Measurements from ENCODE around the gene EMILIN3.

DNA sequence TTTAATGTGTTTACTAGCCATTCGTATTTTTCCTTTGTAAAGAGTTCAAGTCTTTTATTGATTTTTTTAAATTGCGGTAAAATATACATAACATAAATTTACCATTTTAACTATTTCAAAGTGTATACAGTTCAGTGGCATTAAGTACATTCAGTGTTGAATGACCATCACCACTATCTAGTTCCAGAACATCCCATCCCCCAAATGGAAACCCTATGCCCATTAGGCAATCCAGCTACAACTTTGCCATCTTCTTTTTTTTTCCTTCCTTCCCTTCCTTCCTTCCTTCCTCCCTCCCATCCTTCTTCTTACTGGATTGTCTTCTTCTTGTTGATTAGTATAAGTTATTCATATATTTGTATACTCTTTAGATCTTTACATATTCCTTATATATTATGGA lies 17.4 kb downstream of the EMILIN3 start:
- TF ChIP-seq ZNF341 (tag by site-specific recombination; IDR thresholded peaks at IDR 0.05; ENCODE audit: low read depth) (no peak), YY1 (tag by site-specific recombination; IDR thresholded peaks at IDR 0.05) (no peak), ZNF114 (tag by site-specific recombination; IDR thresholded peaks at IDR 0.05) (no peak), ZNF155 (tag by site-specific recombination; IDR thresholded peaks at IDR 0.05) (no peak), ZNF350 (tag by site-specific recombination; IDR thresholded peaks at IDR 0.05) (no peak), ZNF624 (tag by site-specific recombination; IDR thresholded peaks at IDR 0.05) (no peak), ZNF664 (tag by site-specific recombination; IDR thresholded peaks at IDR 0.05) (no peak), ZNF184 (tag by site-specific recombination; IDR thresholded peaks at IDR 0.05) (no peak), YY2 (tag by site-specific recombination; IDR thresholded peaks at IDR 0.05) (no peak)
- TF ChIP-seq, protein P1, sequence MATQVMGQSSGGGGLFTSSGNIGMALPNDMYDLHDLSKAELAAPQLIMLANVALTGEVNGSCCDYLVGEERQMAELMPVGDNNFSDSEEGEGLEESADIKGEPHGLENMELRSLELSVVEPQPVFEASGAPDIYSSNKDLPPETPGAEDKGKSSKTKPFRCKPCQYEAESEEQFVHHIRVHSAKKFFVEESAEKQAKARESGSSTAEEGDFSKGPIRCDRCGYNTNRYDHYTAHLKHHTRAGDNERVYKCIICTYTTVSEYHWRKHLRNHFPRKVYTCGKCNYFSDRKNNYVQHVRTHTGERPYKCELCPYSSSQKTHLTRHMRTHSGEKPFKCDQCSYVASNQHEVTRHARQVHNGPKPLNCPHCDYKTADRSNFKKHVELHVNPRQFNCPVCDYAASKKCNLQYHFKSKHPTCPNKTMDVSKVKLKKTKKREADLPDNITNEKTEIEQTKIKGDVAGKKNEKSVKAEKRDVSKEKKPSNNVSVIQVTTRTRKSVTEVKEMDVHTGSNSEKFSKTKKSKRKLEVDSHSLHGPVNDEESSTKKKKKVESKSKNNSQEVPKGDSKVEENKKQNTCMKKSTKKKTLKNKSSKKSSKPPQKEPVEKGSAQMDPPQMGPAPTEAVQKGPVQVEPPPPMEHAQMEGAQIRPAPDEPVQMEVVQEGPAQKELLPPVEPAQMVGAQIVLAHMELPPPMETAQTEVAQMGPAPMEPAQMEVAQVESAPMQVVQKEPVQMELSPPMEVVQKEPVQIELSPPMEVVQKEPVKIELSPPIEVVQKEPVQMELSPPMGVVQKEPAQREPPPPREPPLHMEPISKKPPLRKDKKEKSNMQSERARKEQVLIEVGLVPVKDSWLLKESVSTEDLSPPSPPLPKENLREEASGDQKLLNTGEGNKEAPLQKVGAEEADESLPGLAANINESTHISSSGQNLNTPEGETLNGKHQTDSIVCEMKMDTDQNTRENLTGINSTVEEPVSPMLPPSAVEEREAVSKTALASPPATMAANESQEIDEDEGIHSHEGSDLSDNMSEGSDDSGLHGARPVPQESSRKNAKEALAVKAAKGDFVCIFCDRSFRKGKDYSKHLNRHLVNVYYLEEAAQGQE (tag by site-specific recombination; IDR thresholded peaks at IDR 0.05), result no peak
- TF ChIP-seq, protein P2, sequence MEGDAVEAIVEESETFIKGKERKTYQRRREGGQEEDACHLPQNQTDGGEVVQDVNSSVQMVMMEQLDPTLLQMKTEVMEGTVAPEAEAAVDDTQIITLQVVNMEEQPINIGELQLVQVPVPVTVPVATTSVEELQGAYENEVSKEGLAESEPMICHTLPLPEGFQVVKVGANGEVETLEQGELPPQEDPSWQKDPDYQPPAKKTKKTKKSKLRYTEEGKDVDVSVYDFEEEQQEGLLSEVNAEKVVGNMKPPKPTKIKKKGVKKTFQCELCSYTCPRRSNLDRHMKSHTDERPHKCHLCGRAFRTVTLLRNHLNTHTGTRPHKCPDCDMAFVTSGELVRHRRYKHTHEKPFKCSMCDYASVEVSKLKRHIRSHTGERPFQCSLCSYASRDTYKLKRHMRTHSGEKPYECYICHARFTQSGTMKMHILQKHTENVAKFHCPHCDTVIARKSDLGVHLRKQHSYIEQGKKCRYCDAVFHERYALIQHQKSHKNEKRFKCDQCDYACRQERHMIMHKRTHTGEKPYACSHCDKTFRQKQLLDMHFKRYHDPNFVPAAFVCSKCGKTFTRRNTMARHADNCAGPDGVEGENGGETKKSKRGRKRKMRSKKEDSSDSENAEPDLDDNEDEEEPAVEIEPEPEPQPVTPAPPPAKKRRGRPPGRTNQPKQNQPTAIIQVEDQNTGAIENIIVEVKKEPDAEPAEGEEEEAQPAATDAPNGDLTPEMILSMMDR (tag by site-specific recombination; IDR thresholded peaks at IDR 0.05), result no peak
